Ovary (tissue), 3 donors: Measurements from ENCODE around the gene CTSV.
"Not testable (repeated sequence)": the region's sequence is repeated elsewhere in the genome, so short reads cannot be mapped to it uniquely, and the experiment has no call there.

Experiments used
- EP300 ChIP-seq: sonication (generic); formaldehyde crosslinking; IDR thresholded peaks from one replicate; pipeline ENCODE4 v1.6.1; 2017; ENCODE audit warnings: antibody characterized with exemption
- POLR2A ChIP-seq: fragments of 450-650 bp; IDR thresholded peaks from one replicate; pipeline ENCODE4 v1.6.1; 2017; ENCODE audit warnings: antibody characterized with exemption, mild to moderate bottlenecking, moderate library complexity
- TF ChIP-seq, protein P1 (sequence below), 3 donors: fragments of 450-650 bp in 2 of 3; fragments of 200-600 bp in 1 of 3; IDR thresholded peaks; one replicate each; pipeline versions ENCODE4 v1.5.1 to v1.8.0; 2016 to 2022; ENCODE audit warnings: antibody characterized with exemption in 3 of 3, mild to moderate bottlenecking in 1 of 3
- donor health status: DM: no; HTN: no; CAD: no.

DNA sequence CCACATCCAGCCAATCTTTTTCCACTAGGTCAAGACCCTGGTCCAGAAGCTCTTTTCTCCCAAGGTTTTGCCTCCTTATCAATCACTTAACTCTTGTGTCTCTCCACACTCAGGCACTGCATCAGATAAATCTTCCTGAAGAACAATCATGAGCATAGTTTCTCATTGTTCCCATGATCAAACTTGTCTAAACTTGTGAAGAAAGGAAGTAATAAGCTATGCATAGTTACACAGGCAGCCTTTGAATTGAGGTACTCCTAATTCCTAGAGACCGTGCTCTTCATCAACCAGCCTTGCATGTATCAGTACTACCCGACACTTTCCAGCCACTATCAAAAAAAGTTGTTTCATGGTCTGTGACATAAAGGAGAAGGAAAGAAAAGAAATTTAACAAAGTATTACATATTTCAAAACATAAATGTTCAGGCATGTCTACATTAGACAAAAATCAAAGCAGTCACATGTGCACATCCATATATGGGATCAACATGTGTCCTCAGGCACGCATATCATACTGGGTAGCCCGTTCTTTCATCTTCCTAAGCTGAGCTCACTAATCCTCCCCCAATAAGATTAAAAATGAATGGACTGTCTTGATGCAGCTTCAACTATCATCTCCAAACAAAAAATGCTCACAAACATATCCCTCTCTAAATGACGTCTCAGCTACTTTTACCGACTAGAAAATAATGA lies 41.8 kb downstream of the CTSV start:
- TF ChIP-seq, protein P1, sequence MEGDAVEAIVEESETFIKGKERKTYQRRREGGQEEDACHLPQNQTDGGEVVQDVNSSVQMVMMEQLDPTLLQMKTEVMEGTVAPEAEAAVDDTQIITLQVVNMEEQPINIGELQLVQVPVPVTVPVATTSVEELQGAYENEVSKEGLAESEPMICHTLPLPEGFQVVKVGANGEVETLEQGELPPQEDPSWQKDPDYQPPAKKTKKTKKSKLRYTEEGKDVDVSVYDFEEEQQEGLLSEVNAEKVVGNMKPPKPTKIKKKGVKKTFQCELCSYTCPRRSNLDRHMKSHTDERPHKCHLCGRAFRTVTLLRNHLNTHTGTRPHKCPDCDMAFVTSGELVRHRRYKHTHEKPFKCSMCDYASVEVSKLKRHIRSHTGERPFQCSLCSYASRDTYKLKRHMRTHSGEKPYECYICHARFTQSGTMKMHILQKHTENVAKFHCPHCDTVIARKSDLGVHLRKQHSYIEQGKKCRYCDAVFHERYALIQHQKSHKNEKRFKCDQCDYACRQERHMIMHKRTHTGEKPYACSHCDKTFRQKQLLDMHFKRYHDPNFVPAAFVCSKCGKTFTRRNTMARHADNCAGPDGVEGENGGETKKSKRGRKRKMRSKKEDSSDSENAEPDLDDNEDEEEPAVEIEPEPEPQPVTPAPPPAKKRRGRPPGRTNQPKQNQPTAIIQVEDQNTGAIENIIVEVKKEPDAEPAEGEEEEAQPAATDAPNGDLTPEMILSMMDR (IDR thresholded peaks at IDR 0.05): not testable (repeated sequence)
- not testable (repeated sequence) for TF ChIP-seq POLR2A, EP300
